HG03571 (cell line): ENCODE data around the gene PARP8.

Experiments used
- ATAC-seq: cut with Tn5 transposase; IDR thresholded peaks from one replicate; pipeline ENCODE4 v1.9.1; 2021; ENCODE audit not compliant: unreplicated experiment

PARP8 gene

GRCh38 chr5:50832657-50833284, 166.3 kb downstream of the PARP8 start:
- ATAC-seq: no peak

- ATAC-seq: no peak
Measured at GRCh38 chr5:50836356-50836755, 169.9 kb downstream of the PARP8 start.

- ATAC-seq: no peak
Measured at GRCh38 chr5:50839472-50839871, 173.0 kb downstream of the PARP8 start.

GRCh38 chr5:50843091-50843490, 176.7 kb downstream of the PARP8 start:
- no peak for ATAC-seq

- ATAC-seq: no peak
Measured at GRCh38 chr5:50846261-50846660, 179.8 kb downstream of the PARP8 start.

GRCh38 chr5:50849554-50849953, 183.1 kb downstream of the PARP8 start:
- no peak for ATAC-seq

- ATAC-seq: peak; percentile 47
Measured at GRCh38 chr5:50853151-50853550, 186.7 kb downstream of the PARP8 start.

- ATAC-seq: no peak
Measured at GRCh38 chr5:50854082-50854481, 187.6 kb downstream of the PARP8 start.

GRCh38 chr5:50855001-50855400, 188.6 kb downstream of the PARP8 start:
- no peak for ATAC-seq

- ATAC-seq: peak; percentile 73
Measured at GRCh38 chr5:50856401-50857119, 190.1 kb downstream of the PARP8 start.

- no peak for ATAC-seq
Measured at GRCh38 chr5:50863534-50864170, 197.2 kb downstream of the PARP8 start.

- no peak for ATAC-seq
Measured at GRCh38 chr5:50864466-50864865, 198.0 kb downstream of the PARP8 start.

GRCh38 chr5:50866415-50866814, 200.0 kb downstream of the PARP8 start:
- ATAC-seq: no peak

GRCh38 chr5:50867140-50867539, 200.7 kb downstream of the PARP8 start:
- ATAC-seq: no peak

GRCh38 chr5:50873595-50874277, 207.3 kb downstream of the PARP8 start:
- no peak for ATAC-seq

- ATAC-seq: no peak
Measured at GRCh38 chr5:50874306-50875001, 208.0 kb downstream of the PARP8 start.

GRCh38 chr5:50875002-50875344, 208.5 kb downstream of the PARP8 start:
- no peak for ATAC-seq

GRCh38 chr5:50878470-50878869, 212.0 kb downstream of the PARP8 start:
- no peak for ATAC-seq

GRCh38 chr5:50881407-50881806, 215.0 kb downstream of the PARP8 start:
- no peak for ATAC-seq

GRCh38 chr5:50886657-50887345, 220.4 kb downstream of the PARP8 start:
- no peak for ATAC-seq
